ENCODE measurements around the gene MYO1C.
A peak's percentile ranks its signal among the peaks of the same experiment; 100 is the strongest.
"Not testable (repeated sequence)": the region's sequence is repeated elsewhere in the genome, so short reads cannot be mapped to it uniquely, and the experiment has no call there.

Gene MYO1C

DNA sequence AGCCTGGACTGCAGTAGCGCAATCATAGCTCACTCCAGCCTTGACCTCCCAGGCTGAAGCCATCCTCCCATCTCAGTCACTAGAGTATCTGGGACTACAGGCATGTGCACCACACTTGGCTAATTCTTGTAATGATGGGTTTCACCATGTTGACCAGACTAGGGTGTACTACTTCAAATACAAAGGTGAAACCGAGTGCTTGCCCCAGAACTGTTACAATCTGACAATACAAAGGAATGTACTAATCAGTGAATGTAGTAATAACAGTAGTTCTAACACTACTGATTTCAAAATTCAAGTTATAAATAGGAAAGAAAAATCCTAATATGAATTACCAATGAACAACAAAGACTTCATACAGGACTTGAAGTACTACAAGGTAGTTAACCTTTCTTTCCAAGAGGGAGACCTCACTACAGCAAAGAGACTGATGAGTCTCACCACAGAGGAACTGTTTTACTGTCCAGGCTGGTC lies 60.8 kb downstream of the MYO1C start:
- no peak for DNase-seq (ENCODE audit: low read depth)
- TF ChIP-seq, protein P1, sequence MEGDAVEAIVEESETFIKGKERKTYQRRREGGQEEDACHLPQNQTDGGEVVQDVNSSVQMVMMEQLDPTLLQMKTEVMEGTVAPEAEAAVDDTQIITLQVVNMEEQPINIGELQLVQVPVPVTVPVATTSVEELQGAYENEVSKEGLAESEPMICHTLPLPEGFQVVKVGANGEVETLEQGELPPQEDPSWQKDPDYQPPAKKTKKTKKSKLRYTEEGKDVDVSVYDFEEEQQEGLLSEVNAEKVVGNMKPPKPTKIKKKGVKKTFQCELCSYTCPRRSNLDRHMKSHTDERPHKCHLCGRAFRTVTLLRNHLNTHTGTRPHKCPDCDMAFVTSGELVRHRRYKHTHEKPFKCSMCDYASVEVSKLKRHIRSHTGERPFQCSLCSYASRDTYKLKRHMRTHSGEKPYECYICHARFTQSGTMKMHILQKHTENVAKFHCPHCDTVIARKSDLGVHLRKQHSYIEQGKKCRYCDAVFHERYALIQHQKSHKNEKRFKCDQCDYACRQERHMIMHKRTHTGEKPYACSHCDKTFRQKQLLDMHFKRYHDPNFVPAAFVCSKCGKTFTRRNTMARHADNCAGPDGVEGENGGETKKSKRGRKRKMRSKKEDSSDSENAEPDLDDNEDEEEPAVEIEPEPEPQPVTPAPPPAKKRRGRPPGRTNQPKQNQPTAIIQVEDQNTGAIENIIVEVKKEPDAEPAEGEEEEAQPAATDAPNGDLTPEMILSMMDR (IDR thresholded peaks at IDR 0.05; ENCODE audit: low read depth, low read length, missing control alignments): no peak
- in situ Hi-C loops (cut with HindIII; ENCODE audit: low sequenced_read_pairs): no loop called here
- H3K4me3 ChIP-seq (ENCODE audit: low read depth, low read length): no peak overlapping the region

GRCh38 chr17:1423456-1424135 lies 68.9 kb downstream of the MYO1C start:
- no peak for DNase-seq (ENCODE audit: low read depth)
- TF ChIP-seq, protein P1 (IDR thresholded peaks at IDR 0.05; ENCODE audit: low read depth, low read length, missing control alignments): no peak
- H3K4me3 ChIP-seq (ENCODE audit: low read depth, low read length): no peak overlapping the region
- in situ Hi-C loops (cut with HindIII; ENCODE audit: low sequenced_read_pairs): no loop called here

GRCh38 chr17:1422885-1423284 lies 69.6 kb downstream of the MYO1C start:
- in situ Hi-C loops (cut with HindIII; ENCODE audit: low sequenced_read_pairs): no loop called here
- no peak overlapping the region for H3K4me3 ChIP-seq (ENCODE audit: low read depth, low read length)
- DNase-seq (ENCODE audit: low read depth): peak; percentile 95
- TF ChIP-seq, protein P1 (IDR thresholded peaks at IDR 0.05; ENCODE audit: low read depth, low read length, missing control alignments): no peak

GRCh38 chr17:1421470-1421869 lies 71.0 kb downstream of the MYO1C start:
- in situ Hi-C loops (cut with HindIII; ENCODE audit: low sequenced_read_pairs): no loop called here

DNA sequence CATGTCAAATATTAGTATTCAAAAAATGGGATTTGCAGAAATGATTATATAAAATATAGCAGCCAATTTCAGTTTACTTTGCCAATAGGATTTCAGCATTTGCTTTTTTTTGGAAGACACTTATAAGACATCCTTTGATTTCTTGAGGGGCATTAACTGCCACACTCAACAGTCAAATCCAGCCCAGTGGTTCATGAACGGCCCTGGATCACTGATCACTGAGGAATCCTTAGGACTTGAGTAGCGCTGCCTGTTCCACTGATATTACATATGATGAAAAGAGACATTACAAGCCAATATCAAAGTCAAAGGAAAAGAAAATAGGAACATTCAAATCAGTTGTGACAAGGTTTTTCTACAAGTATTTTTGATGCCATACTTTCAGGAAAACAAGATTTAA lies 71.5 kb downstream of the MYO1C start:
- in situ Hi-C loops (cut with HindIII; ENCODE audit: low sequenced_read_pairs): no loop called here
- TF ChIP-seq, protein P1 (IDR thresholded peaks at IDR 0.05; ENCODE audit: low read depth, low read length, missing control alignments): no peak
- no peak for DNase-seq (ENCODE audit: low read depth)
- no peak overlapping the region for H3K4me3 ChIP-seq (ENCODE audit: low read depth, low read length)

More at GRCh38 chr17:1421470-1421869, 71.0 kb downstream of the MYO1C start:
- TF ChIP-seq, protein P1 (IDR thresholded peaks at IDR 0.05; ENCODE audit: low read depth, low read length, missing control alignments): no peak
- no peak overlapping the region for H3K4me3 ChIP-seq (ENCODE audit: low read depth, low read length)
- no peak for DNase-seq (ENCODE audit: low read depth)

- DNase-seq (ENCODE audit: low read depth): no peak
- in situ Hi-C loops (cut with HindIII; ENCODE audit: low sequenced_read_pairs): no loop called here
- H3K4me3 ChIP-seq (ENCODE audit: low read depth, low read length): no peak overlapping the region
- TF ChIP-seq, protein P1 (IDR thresholded peaks at IDR 0.05; ENCODE audit: low read depth, low read length, missing control alignments): no peak
These were observed 72.3 kb downstream of the MYO1C start for GRCh38 chr17:1420163-1420562.

GRCh38 chr17:1418476-1418875 lies 74.0 kb downstream of the MYO1C start:
- H3K4me3 ChIP-seq (ENCODE audit: low read depth, low read length); in situ Hi-C loops (cut with HindIII; ENCODE audit: low sequenced_read_pairs): not testable (repeated sequence)

More at GRCh38 chr17:1418476-1418875, 74.0 kb downstream of the MYO1C start:
- not testable (repeated sequence) for DNase-seq (ENCODE audit: low read depth)

Measured in astrocyte of the cerebellum (primary cell).